Retina (tissue), 1 donor: ENCODE results near the gene KCTD16.
A peak's percentile ranks its signal among the peaks of the same experiment; 100 is the strongest.

ENCODE experiments used
- DNase-seq: peaks from one replicate; pipeline ENCODE4 v3.0.0-alpha.2; 2016

Gene KCTD16

GRCh38 chr5:144219869-144220268, 49.2 kb downstream of the KCTD16 start:
- no peak for DNase-seq

- no peak for DNase-seq
Measured at GRCh38 chr5:144227363-144227999, 56.8 kb downstream of the KCTD16 start.

- no peak for DNase-seq
Measured at GRCh38 chr5:144230806-144231205, 60.1 kb downstream of the KCTD16 start.

GRCh38 chr5:144232285-144232684, 61.6 kb downstream of the KCTD16 start:
- DNase-seq, result no peak

- no peak for DNase-seq
Measured at GRCh38 chr5:144236499-144236898, 65.8 kb downstream of the KCTD16 start.

- no peak for DNase-seq
Measured at GRCh38 chr5:144237851-144238250, 67.2 kb downstream of the KCTD16 start.

GRCh38 chr5:144247131-144247530, 76.5 kb downstream of the KCTD16 start:
- no peak for DNase-seq

- no peak for DNase-seq
Measured at GRCh38 chr5:144248015-144248414, 77.3 kb downstream of the KCTD16 start.

GRCh38 chr5:144249755-144250464, 79.2 kb downstream of the KCTD16 start:
- DNase-seq, result no peak

GRCh38 chr5:144254552-144254951, 83.9 kb downstream of the KCTD16 start:
- DNase-seq, result no peak

- peak; percentile 71 for DNase-seq
Measured at GRCh38 chr5:144260121-144260520, 89.4 kb downstream of the KCTD16 start.

- no peak for DNase-seq
Measured at GRCh38 chr5:144265643-144266247, 95.1 kb downstream of the KCTD16 start.

- no peak for DNase-seq
Measured at GRCh38 chr5:144267961-144268513, 97.4 kb downstream of the KCTD16 start.

GRCh38 chr5:144273232-144274027, 102.8 kb downstream of the KCTD16 start:
- DNase-seq, result no peak

- peak; percentile 33 for DNase-seq
Measured at GRCh38 chr5:144275329-144275728, 104.7 kb downstream of the KCTD16 start.

- DNase-seq, result no peak
Measured at GRCh38 chr5:144276034-144276822, 105.6 kb downstream of the KCTD16 start.

GRCh38 chr5:144281784-144282183, 111.1 kb downstream of the KCTD16 start:
- no peak for DNase-seq

- no peak for DNase-seq
Measured at GRCh38 chr5:144284036-144284435, 113.4 kb downstream of the KCTD16 start.

GRCh38 chr5:144284931-144285502, 114.3 kb downstream of the KCTD16 start:
- no peak for DNase-seq

- no peak for DNase-seq
Measured at GRCh38 chr5:144289277-144289676, 118.6 kb downstream of the KCTD16 start.

- no peak for DNase-seq
Measured at GRCh38 chr5:144292029-144292428, 121.4 kb downstream of the KCTD16 start.

GRCh38 chr5:144295284-144295683, 124.6 kb downstream of the KCTD16 start:
- DNase-seq, result no peak
